SK-N-SH treated with all-trans-retinoic acid at 6 μM for 48 hours (cell line): ENCODE results near the gene TFEB.

Experiments used
- ATAC-seq: fragments of 200-7000 bp; cut with Tn5 transposase; 3 replicates; pipeline ENCODE4 v1.9.1; 2020; ENCODE audit warnings: mild to moderate bottlenecking, moderate library complexity
- ARNTL ChIP-seq: fragments of 450-650 bp; formaldehyde crosslinking; IDR thresholded peaks from 2 replicates; pipeline ENCODE4 v1.5.0; 2020; ENCODE audit warnings: low read depth, mild to moderate bottlenecking, moderate library complexity, borderline replicate concordance
- BACH2 ChIP-seq: fragments of 250-450 bp; sonication (Bioruptor Pico); IDR thresholded peaks from 2 replicates; pipeline ENCODE4 v1.9.0; 2021; ENCODE audit warnings: mild to moderate bottlenecking, borderline replicate concordance
- CREB5 ChIP-seq: fragments of 250-450 bp; sonication (Bioruptor Pico); IDR thresholded peaks from 2 replicates; pipeline ENCODE4 v1.5.1; 2020; ENCODE audit warnings: low read depth, mild to moderate bottlenecking, moderate library complexity
- CSDC2 ChIP-seq: fragments of 250-450 bp; sonication (Bioruptor Pico); IDR thresholded peaks from 2 replicates; pipeline ENCODE4 v1.5.0; 2020; ENCODE audit warnings: mild to moderate bottlenecking, moderate library complexity
- GLIS3 ChIP-seq: fragments of 250-450 bp; sonication (Bioruptor Pico); IDR thresholded peaks from 2 replicates; pipeline ENCODE4 v1.5.0; 2020; ENCODE audit warnings: mild to moderate bottlenecking, moderate library complexity
- ISL1 ChIP-seq: fragments of 250-450 bp; sonication (Bioruptor Pico); IDR thresholded peaks from 2 replicates; pipeline ENCODE4 v2.1.2; 2022; ENCODE audit warnings: mild to moderate bottlenecking, moderate library complexity
- OSR1 ChIP-seq: fragments of 250-450 bp; sonication (Bioruptor Pico); IDR thresholded peaks from 2 replicates; pipeline ENCODE4 v1.8.0; 2022; ENCODE audit warnings: moderate library complexity, mild to moderate bottlenecking, inconsistent platforms
- PATZ1 ChIP-seq: fragments of 250-450 bp; sonication (Bioruptor Pico); IDR thresholded peaks from 2 replicates; pipeline ENCODE4 v1.8.0; 2020; ENCODE audit warnings: mild to moderate bottlenecking, moderate library complexity, borderline replicate concordance
- POU6F1 ChIP-seq: fragments of 250-450 bp; sonication (Bioruptor Pico); IDR thresholded peaks from 2 replicates; pipeline ENCODE4 v1.8.0; 2021; ENCODE audit warnings: low read depth, mild to moderate bottlenecking, moderate library complexity, borderline replicate concordance
- PPARA ChIP-seq: fragments of 250-450 bp; sonication (Bioruptor Pico); IDR thresholded peaks from 2 replicates; pipeline ENCODE4 v1.5.0; 2020; ENCODE audit warnings: mild to moderate bottlenecking, borderline replicate concordance
- RARB ChIP-seq: fragments of 250-450 bp; sonication (Bioruptor Pico); IDR thresholded peaks from 2 replicates; pipeline ENCODE4 v1.8.0; 2021; ENCODE audit warnings: mild to moderate bottlenecking, moderate library complexity
- SNAI2 ChIP-seq: fragments of 250-450 bp; sonication (Bioruptor Pico); IDR thresholded peaks from 2 replicates; pipeline ENCODE4 v1.5.0; 2020; ENCODE audit warnings: mild to moderate bottlenecking, moderate library complexity
- TCF4 ChIP-seq: fragments of 250-450 bp; sonication (Bioruptor Pico); IDR thresholded peaks from 2 replicates; pipeline ENCODE4 v1.8.0; 2021; ENCODE audit warnings: mild to moderate bottlenecking, moderate library complexity, borderline replicate concordance
- TOX ChIP-seq: fragments of 250-450 bp; sonication (Bioruptor Pico); IDR thresholded peaks from 2 replicates; pipeline ENCODE4 v1.8.0; 2021; ENCODE audit warnings: mild to moderate bottlenecking, moderate library complexity, borderline replicate concordance
- ZC3H10 ChIP-seq: fragments of 250-450 bp; sonication (Bioruptor Pico); IDR thresholded peaks from 2 replicates; pipeline ENCODE4 v1.5.1; 2021; ENCODE audit warnings: mild to moderate bottlenecking, moderate library complexity
- ZFP30 ChIP-seq: fragments of 450-650 bp; formaldehyde crosslinking; IDR thresholded peaks from 2 replicates; pipeline ENCODE4 v1.5.0; 2022; ENCODE audit warnings: mild to moderate bottlenecking, moderate library complexity
- ZNF565 ChIP-seq: fragments of 450-650 bp; formaldehyde crosslinking; conservative IDR thresholded peaks from 2 replicates; pipeline ENCODE4 v1.5.0; 2020; ENCODE audit warnings: low read depth, mild to moderate bottlenecking, moderate library complexity
- ZNF70 ChIP-seq: fragments of 450-650 bp; formaldehyde crosslinking; IDR thresholded peaks from 2 replicates; pipeline ENCODE4 v1.5.0; 2020; ENCODE audit warnings: mild to moderate bottlenecking, moderate library complexity
- ZNF8 ChIP-seq: fragments of 450-650 bp; formaldehyde crosslinking; IDR thresholded peaks from 2 replicates; pipeline ENCODE4 v1.5.0; 2020; ENCODE audit warnings: mild to moderate bottlenecking, moderate library complexity

TFEB gene

GRCh38 chr6:41670703-41671360, 64.6 kb downstream of the TFEB start:
- TF ChIP-seq BACH2 (no peak), GLIS3 (no peak), RARB (no peak), TOX (no peak), TCF4 (no peak), SNAI2 (CRISPR knock-in tag) (no peak), ARNTL (CRISPR knock-in tag) (no peak), PATZ1 (CRISPR knock-in tag) (no peak), CSDC2 (CRISPR knock-in tag) (no peak), ISL1 (CRISPR knock-in tag) (no peak), OSR1 (CRISPR knock-in tag) (no peak), ZNF8 (no peak), ZNF70 (no peak), PPARA (no peak), POU6F1 (CRISPR knock-in tag) (no peak)

GRCh38 chr6:41668968-41669367, 66.4 kb downstream of the TFEB start:
- ATAC-seq = no peak
- TF ChIP-seq ZNF8 (peak; percentile 94), ZFP30 (CRISPR knock-in tag) (no peak)

More at GRCh38 chr6:41670703-41671360, 64.6 kb downstream of the TFEB start:
- no peak for ATAC-seq

- no peak for TF ChIP-seq RARB
- ATAC-seq = no peak
Observed at GRCh38 chr6:41667195-41667594, 68.2 kb downstream of the TFEB start.

GRCh38 chr6:41664271-41664670, 71.1 kb downstream of the TFEB start:
- no peak for ATAC-seq

More at GRCh38 chr6:41664271-41664670, 71.1 kb downstream of the TFEB start:
- no peak for TF ChIP-seq ARNTL (CRISPR knock-in tag)
- TF ChIP-seq ZC3H10 = no peak
- TF ChIP-seq BACH2 = no peak
- no peak for TF ChIP-seq TCF4
- no peak for TF ChIP-seq ZNF70
- TF ChIP-seq GLIS3 = no peak
- TF ChIP-seq CREB5 = no peak
- TF ChIP-seq POU6F1 (CRISPR knock-in tag) = no peak
- TF ChIP-seq RARB = no peak
- TF ChIP-seq PATZ1 (CRISPR knock-in tag) = no peak
- TF ChIP-seq ZNF8 = no peak
- no peak for TF ChIP-seq ZNF565 (CRISPR knock-in tag)
- no peak for TF ChIP-seq PPARA
- TF ChIP-seq SNAI2 (CRISPR knock-in tag) = no peak
- no peak for TF ChIP-seq CSDC2 (CRISPR knock-in tag)
